ENCODE measurements around the gene JAZF1.

GRCh38 chr7:28136420-28136819 lies 44.2 kb downstream of the JAZF1 start:
- TF ChIP-seq CTCF (IDR thresholded peaks at IDR 0.05): no peak
- TF ChIP-seq POLR2A (IDR thresholded peaks at IDR 0.05): no peak

Data from breast epithelium (tissue), 3 donors.